CD4-positive, alpha-beta T cell (primary cell): ENCODE data around the gene RHCG. TPM values are rescaled to one million over a fixed set of nuclear protein-coding genes. Genes with fewer than 3 reads are reported as not detected.

ENCODE experiments used
- ATAC-seq: fragments of 200-7000 bp; cut with Tn5 transposase; one replicate; pipeline ENCODE4 v1.10.0; 2022; ENCODE audit warnings: mild to moderate bottlenecking; ENCODE audit not compliant: poor library complexity
- CTCF ChIA-PET: fragments of 350-600 bp; sonication (Branson Sonifier 250); formaldehyde crosslinking; loops from one replicate; lab custom pipeline; 2021; ENCODE audit warnings: antibody characterized with exemption, inconsistent platforms; lab: Charles Lee
- POLR2A ChIA-PET: fragments of 350-600 bp; sonication (Branson Sonifier 250); formaldehyde crosslinking; loops from one replicate; lab custom pipeline; 2021; ENCODE audit warnings: antibody characterized with exemption, inconsistent platforms; lab: Charles Lee
- DNase-seq, 14 experiments: peaks; one replicate each; pipeline ENCODE4 v3.0.0-alpha.2; 2013 to 2020; ENCODE audit warnings: mixed read lengths in 2 of 14
- H3K27ac ChIP-seq, 2 donors: one replicate each; pipeline versions ENCODE4 v1.5.1 to v1.7.0; 2013; ENCODE audit warnings: low read length in 2 of 2, low read depth in 1 of 2, mild to moderate bottlenecking in 1 of 2
- H3K27me3 ChIP-seq, 2 experiments: 1 replicate in 1 of 2; 2 replicates in 1 of 2; pipeline versions ENCODE4 v1.6.1 to v1.7.0; 2013; ENCODE audit warnings: low read length in 2 of 2, control low read depth in 1 of 2, mild to moderate bottlenecking in 1 of 2, moderate library complexity in 1 of 2; ENCODE audit not compliant: insufficient read depth in 2 of 2, control insufficient read depth in 1 of 2
- H3K36me3 ChIP-seq: one replicate; pipeline ENCODE4 v1.6.1; 2013; ENCODE audit warnings: low read length, control low read depth; ENCODE audit not compliant: insufficient read depth
- H3K4me1 ChIP-seq: one replicate; pipeline ENCODE4 v1.6.1; 2013; ENCODE audit warnings: low read length, control low read depth; ENCODE audit not compliant: insufficient read depth
- H3K4me3 ChIP-seq: one replicate; pipeline ENCODE4 v1.5.1; 2013; ENCODE audit warnings: mild to moderate bottlenecking, low read length, moderate library complexity
- H3K9me3 ChIP-seq, 2 experiments: 1 replicate in 1 of 2; 2 replicates in 1 of 2; pipeline versions ENCODE4 v1.6.1 to v1.7.0; 2013; ENCODE audit warnings: low read length in 2 of 2, mild to moderate bottlenecking in 2 of 2, control low read depth in 1 of 2, moderate library complexity in 1 of 2; ENCODE audit not compliant: control insufficient read depth in 1 of 2, insufficient read depth in 1 of 2
- H3K27ac Mint-ChIP-seq: one replicate; pipeline ENCODE4 v1.8.0; 2020; ENCODE audit warnings: mixed read lengths
- H3K27me3 Mint-ChIP-seq: one replicate; pipeline ENCODE4 v1.8.0; 2021; ENCODE audit warnings: mixed read lengths
- H3K36me3 Mint-ChIP-seq: one replicate; pipeline ENCODE4 v1.8.0; 2021; ENCODE audit warnings: low read depth, mixed read lengths
- H3K4me1 Mint-ChIP-seq: one replicate; pipeline ENCODE4 v1.8.0; 2021; ENCODE audit warnings: low read depth, mixed read lengths
- H3K4me3 Mint-ChIP-seq: one replicate; pipeline ENCODE4 v1.8.0; 2020; ENCODE audit warnings: mild to moderate bottlenecking, mixed read lengths
- H3K9me3 Mint-ChIP-seq: one replicate; pipeline ENCODE4 v1.8.0; 2020; ENCODE audit warnings: mixed read lengths
- intact Hi-C, 2 experiments: fragments of 100-400 bp; cut with DNase I in 1 of 2; cut with micrococcal nuclease in 1 of 2; formaldehyde crosslinking; loops; one replicate each; pipeline versions ENCODE4 v1.15.1 to v1.9.0; 2023 to 2025; cut with DNase I, micrococcal nuclease
- total RNA-seq, 174 experiments: library from RNA in 2 of 174; stranded (reverse) in 2 of 174; gene quantifications; one replicate each; pipeline ENCODE4 v1.2.3 and lab custom pipeline; 2021 to 2026
- TF ChIP-seq, protein P1 (sequence below): fragments of 200-600 bp; IDR thresholded peaks from one replicate; pipeline ENCODE4 v1.8.0; 2022; ENCODE audit warnings: antibody characterized with exemption, mild to moderate bottlenecking

The RHCG gene
- total RNA-seq, 2 experiments from 2014 or later = not detected

GRCh38 chr15:89489376-89489775 is 7.0 kb downstream of the RHCG start:
- ATAC-seq (no peak), DNase-seq (peak in 1 of 14 experiments; percentile 6)
- Histone ChIP-seq H3K36me3 (no peaks in the 10 kb centered on the region), H3K9me3 (peaks cover 0 to 17% of the 10 kb centered on the region in 2 experiments), H3K27me3 (peaks cover 22 to 36% of the 10 kb centered on the region in 2 experiments), H3K4me1 (peaks cover 11% of the 10 kb centered on the region), H3K27ac (no peak overlapping the region), H3K4me3 (no peak overlapping the region)
- H3K9me3 Mint-ChIP-seq = no peaks in the 10 kb centered on the region
- no peaks in the 10 kb centered on the region for H3K36me3 Mint-ChIP-seq
- H3K4me1 Mint-ChIP-seq = peaks cover 14% of the 10 kb centered on the region
- H3K27me3 Mint-ChIP-seq = peaks cover 85% of the 10 kb centered on the region
- ChIA-PET CTCF (no interaction called here), POLR2A (no interaction called here)
- no peak overlapping the region for H3K27ac Mint-ChIP-seq
- intact Hi-C loops = no loop called here
- H3K4me3 Mint-ChIP-seq = no peak overlapping the region
- TF ChIP-seq, protein P1, sequence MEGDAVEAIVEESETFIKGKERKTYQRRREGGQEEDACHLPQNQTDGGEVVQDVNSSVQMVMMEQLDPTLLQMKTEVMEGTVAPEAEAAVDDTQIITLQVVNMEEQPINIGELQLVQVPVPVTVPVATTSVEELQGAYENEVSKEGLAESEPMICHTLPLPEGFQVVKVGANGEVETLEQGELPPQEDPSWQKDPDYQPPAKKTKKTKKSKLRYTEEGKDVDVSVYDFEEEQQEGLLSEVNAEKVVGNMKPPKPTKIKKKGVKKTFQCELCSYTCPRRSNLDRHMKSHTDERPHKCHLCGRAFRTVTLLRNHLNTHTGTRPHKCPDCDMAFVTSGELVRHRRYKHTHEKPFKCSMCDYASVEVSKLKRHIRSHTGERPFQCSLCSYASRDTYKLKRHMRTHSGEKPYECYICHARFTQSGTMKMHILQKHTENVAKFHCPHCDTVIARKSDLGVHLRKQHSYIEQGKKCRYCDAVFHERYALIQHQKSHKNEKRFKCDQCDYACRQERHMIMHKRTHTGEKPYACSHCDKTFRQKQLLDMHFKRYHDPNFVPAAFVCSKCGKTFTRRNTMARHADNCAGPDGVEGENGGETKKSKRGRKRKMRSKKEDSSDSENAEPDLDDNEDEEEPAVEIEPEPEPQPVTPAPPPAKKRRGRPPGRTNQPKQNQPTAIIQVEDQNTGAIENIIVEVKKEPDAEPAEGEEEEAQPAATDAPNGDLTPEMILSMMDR = no peak

- peaks cover 19 to 32% of the 10 kb centered on the region in 2 experiments for H3K27me3 ChIP-seq
- Mint-ChIP-seq H3K27ac (no peak overlapping the region), H3K36me3 (no peaks in the 10 kb centered on the region), H3K27me3 (peaks cover 89% of the 10 kb centered on the region), H3K4me3 (no peak overlapping the region), H3K9me3 (no peaks in the 10 kb centered on the region), H3K4me1 (peaks cover 14% of the 10 kb centered on the region)
- intact Hi-C loops = no loop called here
- peaks cover 0 to 17% of the 10 kb centered on the region in 2 experiments for H3K9me3 ChIP-seq
- ATAC-seq (no peak), DNase-seq (peak in 1 of 14 experiments; percentile 2)
- H3K4me3 ChIP-seq = no peak overlapping the region
- no peak overlapping the region for H3K27ac ChIP-seq
- H3K4me1 ChIP-seq = peaks cover 11% of the 10 kb centered on the region
- ChIA-PET POLR2A (no interaction called here), CTCF (no interaction called here)
- H3K36me3 ChIP-seq = no peaks in the 10 kb centered on the region
- TF ChIP-seq, protein P1 = no peak
Measured at GRCh38 chr15:89487791-89488190, 8.6 kb downstream of the RHCG start.

GRCh38 chr15:89486726-89487050 is 9.7 kb downstream of the RHCG start:
- no peak overlapping the region for H3K27ac ChIP-seq
- Mint-ChIP-seq H3K27ac (no peak overlapping the region), H3K27me3 (peaks cover 87% of the 10 kb centered on the region), H3K4me3 (no peak overlapping the region), H3K9me3 (no peaks in the 10 kb centered on the region), H3K4me1 (peaks cover 14% of the 10 kb centered on the region), H3K36me3 (no peaks in the 10 kb centered on the region)
- no peaks in the 10 kb centered on the region for H3K36me3 ChIP-seq
- CTCF ChIA-PET = no interaction called here
- peak overlapping the region; percentile 10 for H3K4me3 ChIP-seq
- POLR2A ChIA-PET = no interaction called here
- DNase-seq (peak in 9 of 14 experiments; percentile 16 to 49 (median 25)), ATAC-seq (peak; percentile 54)
- H3K4me1 ChIP-seq = peaks cover 11% of the 10 kb centered on the region
- peaks cover 14 to 31% of the 10 kb centered on the region in 2 experiments for H3K27me3 ChIP-seq
- H3K9me3 ChIP-seq = peaks cover 0 to 17% of the 10 kb centered on the region in 2 experiments
- TF ChIP-seq, protein P1 = no peak
- intact Hi-C loops = no loop called here
